ENCODE data around the gene L3MBTL2.
"Not testable (repeated sequence)": the region's sequence is repeated elsewhere in the genome, so short reads cannot be mapped to it uniquely, and the experiment has no call there.

Gene L3MBTL2

GRCh38 chr22:41204992-41205900, at the start of gene L3MBTL2:
L3MBTL2 (plus strand) TSS chr22:41205312; CDS start chr22:41205363, 51 bp downstream.
- DNase-seq: peak; percentile 93 to 99

- no peak for DNase-seq
These were observed 48.0 kb upstream of the L3MBTL2 start for GRCh38 chr22:41157083-41157482.

- no peak for DNase-seq
These were observed 36.0 kb upstream of the L3MBTL2 start for GRCh38 chr22:41169157-41169556.

GRCh38 chr22:41171996-41172395, 33.1 kb upstream of the L3MBTL2 start:
- no peak for DNase-seq

- no peak for DNase-seq
These were observed 29.6 kb upstream of the L3MBTL2 start for GRCh38 chr22:41175546-41175945.

GRCh38 chr22:41177040-41177621, 28.0 kb upstream of the L3MBTL2 start:
- no peak for DNase-seq

- no peak for DNase-seq
These were observed 27.3 kb upstream of the L3MBTL2 start for GRCh38 chr22:41177622-41178424.

GRCh38 chr22:41178425-41178975, 26.6 kb upstream of the L3MBTL2 start:
- DNase-seq: no peak

- DNase-seq: not testable (repeated sequence)
These were observed 24.8 kb upstream of the L3MBTL2 start for GRCh38 chr22:41180362-41180761.

- no peak for DNase-seq
These were observed 24.2 kb upstream of the L3MBTL2 start for GRCh38 chr22:41180926-41181325.

- peak; percentile 59 to 71 for DNase-seq
These were observed 23.5 kb upstream of the L3MBTL2 start for GRCh38 chr22:41181349-41182241.

- no peak for DNase-seq
These were observed 20.4 kb upstream of the L3MBTL2 start for GRCh38 chr22:41184679-41185078.

GRCh38 chr22:41191467-41191866, 13.6 kb upstream of the L3MBTL2 start:
- DNase-seq: no peak

- no peak for DNase-seq
These were observed 11.3 kb upstream of the L3MBTL2 start for GRCh38 chr22:41193829-41194228.

- peak; percentile 64 to 84 for DNase-seq
These were observed 7.8 kb upstream of the L3MBTL2 start for GRCh38 chr22:41197038-41197972.

- peak; percentile 19 to 21 for DNase-seq
These were observed 7.0 kb upstream of the L3MBTL2 start for GRCh38 chr22:41198027-41198580.

GRCh38 chr22:41201141-41201540, 4.0 kb upstream of the L3MBTL2 start:
- DNase-seq: peak in 1 of 2 donors; percentile 22

GRCh38 chr22:41203118-41203517, 2.0 kb upstream of the L3MBTL2 start:
- no peak for DNase-seq

GRCh38 chr22:41204066-41204465, 1.0 kb upstream of the L3MBTL2 start:
- DNase-seq: no peak

GRCh38 chr22:41206719-41207118, 1.6 kb downstream of the L3MBTL2 start:
- DNase-seq: no peak

All from inflammatory macrophage treated with lipopolysaccharide for 1 hour (primary cell).